Fibroblast of lung (primary cell): ENCODE data around the gene G6PC2. TPM values are rescaled to one million over a fixed set of nuclear protein-coding genes. Genes with fewer than 3 reads are reported as not detected.

Experiments
- DNase-seq, 2 donors: peaks; one replicate each; pipeline versions ENCODE4 v3.0.0 to v3.0.0-alpha.2; 2010; ENCODE audit warnings: low read depth in 2 of 2
- H2AFZ ChIP-seq: 2 replicates; pipeline ENCODE4 v1.5.1; 2012; ENCODE audit warnings: low read length, control low read depth, inconsistent platforms
- H3K27ac ChIP-seq: 2 replicates; pipeline ENCODE4 v1.5.1; 2011; ENCODE audit warnings: low read length, control low read depth; ENCODE audit not compliant: insufficient read depth
- H3K27me3 ChIP-seq: 2 replicates; pipeline ENCODE4 v1.5.1; 2011; ENCODE audit warnings: mild to moderate bottlenecking, low read length; ENCODE audit not compliant: control insufficient read depth, insufficient read depth
- H3K36me3 ChIP-seq: 2 replicates; pipeline ENCODE4 v1.5.1; 2011; ENCODE audit warnings: low read length; ENCODE audit not compliant: control insufficient read depth, insufficient read depth
- H3K4me1 ChIP-seq: 2 replicates; pipeline ENCODE4 v1.5.1; 2011; ENCODE audit warnings: low read length; ENCODE audit not compliant: control insufficient read depth, insufficient read depth; ENCODE audit errors: extremely low read depth
- H3K4me2 ChIP-seq: 2 replicates; pipeline ENCODE4 v1.5.1; 2011; ENCODE audit warnings: low read length, control low read depth; ENCODE audit not compliant: insufficient read depth; ENCODE audit errors: extremely low read depth
- H3K4me3 ChIP-seq, 4 experiments: fragments of 200-600 bp in 1 of 4; sonication (generic) in 1 of 4; replicated peaks in 1 of 4; 2 replicates each; pipeline ENCODE4 v1.5.1; 2011 to 2016; ENCODE audit warnings: low read length in 4 of 4, low read depth in 3 of 4, mild to moderate bottlenecking in 3 of 4, control low read depth in 2 of 4, inconsistent platforms in 1 of 4, mixed read lengths in 1 of 4; ENCODE audit not compliant: insufficient read depth in 1 of 4; ENCODE audit errors: control extremely low read depth in 1 of 4
- H3K79me2 ChIP-seq: 2 replicates; pipeline ENCODE4 v1.5.1; 2012; ENCODE audit warnings: mild to moderate bottlenecking, low read length, inconsistent platforms; ENCODE audit not compliant: control insufficient read depth, insufficient read depth
- H3K9ac ChIP-seq: 2 replicates; pipeline ENCODE4 v1.5.1; 2011; ENCODE audit warnings: mild to moderate bottlenecking, low read length, control low read depth; ENCODE audit not compliant: insufficient read depth
- H3K9me3 ChIP-seq: 2 replicates; pipeline ENCODE4 v1.5.1; 2012; ENCODE audit warnings: low read depth, low read length; ENCODE audit not compliant: control insufficient read depth, insufficient read depth
- H4K20me1 ChIP-seq: 2 replicates; pipeline ENCODE4 v1.5.1; 2011; ENCODE audit warnings: low read length; ENCODE audit not compliant: control insufficient read depth, insufficient read depth; ENCODE audit errors: extremely low read depth
- CTCF ChIP-seq, 2 donors: IDR thresholded peaks in 1 of 2; conservative IDR thresholded peaks in 1 of 2; 1 replicate in 1 of 2; 2 replicates in 1 of 2; pipeline ENCODE4 v1.5.1; 2011 to 2012; ENCODE audit warnings: low read length in 2 of 2, control low read depth in 1 of 2, inconsistent platforms in 1 of 2, low read depth in 1 of 2, mild to moderate bottlenecking in 1 of 2
- EZH2 ChIP-seq: IDR thresholded peaks from 2 replicates; pipeline ENCODE4 v1.5.1; 2012; ENCODE audit warnings: low read length, control low read depth, mild to moderate bottlenecking; ENCODE audit errors: missing control alignments
- polyA plus RNA-seq, 2 donors: library from polyadenylated mRNA; depleted of rRNA in 1 of 2; stranded (reverse) in 1 of 2; unstranded in 1 of 2; fragments of >200 nt; gene quantifications; 2 replicates each; pipeline ENCODE4 v1.2.1, GENCODE V29; 2011 to 2012; ENCODE audit warnings: missing spikeins in 1 of 2
- total RNA-seq: library from RNA; depleted of rRNA; stranded (reverse); fragments of >200 nt; gene quantifications from 2 replicates; pipeline ENCODE4 v1.2.1, GENCODE V29; 2014

G6PC2 gene
- total and polyA plus RNA-seq, 2 donors (not counting 1 experiment from before 2014, with no cell fraction given) = not detected

- Histone ChIP-seq H3K27me3 (no peaks in the 10 kb centered on the region), H2AFZ (no peak overlapping the region), H3K4me2 (no peak overlapping the region), H4K20me1 (no peaks in the 10 kb centered on the region), H3K79me2 (peaks cover 10% of the 10 kb centered on the region), H3K27ac (no peak overlapping the region), H3K36me3 (no peaks in the 10 kb centered on the region), H3K9ac (no peak overlapping the region), H3K4me3 (no peak overlapping the region), H3K4me1 (peaks cover 4% of the 10 kb centered on the region), H3K9me3 (no peaks in the 10 kb centered on the region)
- TF ChIP-seq CTCF (conservative IDR thresholded peaks at IDR 0.05 in 1 of 2, IDR thresholded peaks at IDR 0.05 in 1 of 2; ENCODE audit: low read depth in 1 of 2, low read length in 2 of 2) (no peak), EZH2 (no peak)
- DNase-seq = no peak
Observed at GRCh38 chr2:168894101-168894500, 7.0 kb upstream of the G6PC2 start.

- TF ChIP-seq CTCF (conservative IDR thresholded peaks at IDR 0.05 in 1 of 2, IDR thresholded peaks at IDR 0.05 in 1 of 2; ENCODE audit: low read depth in 1 of 2, low read length in 2 of 2) (no peak), EZH2 (no peak)
- Histone ChIP-seq H3K4me2 (no peak overlapping the region), H3K4me1 (peaks cover 1% of the 10 kb centered on the region), H3K79me2 (peaks cover 4% of the 10 kb centered on the region), H3K27me3 (no peaks in the 10 kb centered on the region), H3K9ac (no peak overlapping the region), H3K4me3 (no peak overlapping the region), H3K27ac (no peak overlapping the region), H3K9me3 (no peaks in the 10 kb centered on the region), H3K36me3 (no peaks in the 10 kb centered on the region), H4K20me1 (no peaks in the 10 kb centered on the region), H2AFZ (no peak overlapping the region)
- DNase-seq = no peak
Observed at GRCh38 chr2:168894720-168895119, 6.4 kb upstream of the G6PC2 start.

GRCh38 chr2:168895771-168896170 is 5.3 kb upstream of the G6PC2 start:
- H3K9ac ChIP-seq = no peak overlapping the region
- no peak overlapping the region for H3K27ac ChIP-seq
- no peaks in the 10 kb centered on the region for H3K27me3 ChIP-seq
- no peaks in the 10 kb centered on the region for H3K36me3 ChIP-seq
- TF ChIP-seq EZH2 (no peak), CTCF (conservative IDR thresholded peaks at IDR 0.05 in 1 of 2, IDR thresholded peaks at IDR 0.05 in 1 of 2; ENCODE audit: low read depth in 1 of 2, low read length in 2 of 2) (no peak)
- H3K9me3 ChIP-seq = no peaks in the 10 kb centered on the region
- no peaks in the 10 kb centered on the region for H4K20me1 ChIP-seq
- no peak overlapping the region for H3K4me2 ChIP-seq
- no peak overlapping the region for H2AFZ ChIP-seq
- peak in 1 of 2 donors; percentile 18 for DNase-seq
- H3K4me1 ChIP-seq = no peaks in the 10 kb centered on the region
- no peaks in the 10 kb centered on the region for H3K79me2 ChIP-seq
- H3K4me3 ChIP-seq = no peak overlapping the region
